HUES64 (cell line): Measurements from ENCODE around the gene BCL11B.

Experiments used
- H3K27ac ChIP-seq: 2 replicates; pipeline ENCODE4 v1.7.0; 2013; ENCODE audit warnings: low read depth, low read length, inconsistent platforms
- H3K27me3 ChIP-seq: 2 replicates; pipeline ENCODE4 v1.6.1; 2013; ENCODE audit warnings: mild to moderate bottlenecking, low read length; ENCODE audit not compliant: insufficient read depth
- H3K36me3 ChIP-seq: 2 replicates; pipeline ENCODE4 v1.6.1; 2013; ENCODE audit warnings: mild to moderate bottlenecking, low read length; ENCODE audit not compliant: insufficient read depth
- H3K4me1 ChIP-seq: 2 replicates; pipeline ENCODE4 v1.6.1; 2013; ENCODE audit warnings: mild to moderate bottlenecking, low read length, moderate library complexity; ENCODE audit not compliant: insufficient read depth
- H3K4me3 ChIP-seq: 2 replicates; pipeline ENCODE4 v1.5.1; 2013; ENCODE audit warnings: mild to moderate bottlenecking, low read length, moderate library complexity
- H3K9ac ChIP-seq: 2 replicates; pipeline ENCODE4 v1.6.1; 2013; ENCODE audit warnings: mild to moderate bottlenecking, low read depth, low read length
- H3K9me3 ChIP-seq: 2 replicates; pipeline ENCODE4 v1.6.1; 2013; ENCODE audit warnings: low read depth, low read length; ENCODE audit not compliant: insufficient read depth
- WGBS: fragments of 150-250, 120-280 bp; methylation state at CpG from one replicate; pipeline ENCODE4 v1.1.7; 2013; ENCODE audit warnings: missing lambda C conversion rate; 5-methylcytosine and 5-hydroxymethylcytosine counted together

BCL11B gene

DNA sequence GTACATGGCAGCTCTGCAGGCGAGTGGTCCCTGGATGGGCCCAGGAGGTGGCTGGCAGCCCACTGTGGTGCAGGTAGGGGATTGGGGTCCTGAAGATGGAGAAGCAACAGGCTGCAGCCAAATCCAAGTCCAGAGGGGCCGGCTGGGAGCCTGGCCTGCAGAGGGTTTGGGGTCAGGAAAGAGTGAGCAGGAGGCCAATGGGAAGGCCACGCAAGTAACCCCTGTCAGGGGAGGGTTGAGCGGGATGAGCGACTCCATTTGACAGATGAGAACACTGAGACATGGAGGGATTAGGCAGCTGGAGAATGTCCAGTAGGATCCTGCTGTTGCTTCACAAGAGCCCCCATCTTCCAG is 136.0 kb downstream of the BCL11B start:
- Histone ChIP-seq H3K4me3 (no peak overlapping the region), H3K9me3 (no peaks in the 10 kb centered on the region), H3K9ac (no peak overlapping the region), H3K27ac (no peak overlapping the region), H3K36me3 (no peaks in the 10 kb centered on the region), H3K4me1 (peaks cover 7% of the 10 kb centered on the region), H3K27me3 (no peaks in the 10 kb centered on the region)
- whole genome bisulfite sequencing, result 94% methylated on average over 5 of the region's 5 CpGs

DNA sequence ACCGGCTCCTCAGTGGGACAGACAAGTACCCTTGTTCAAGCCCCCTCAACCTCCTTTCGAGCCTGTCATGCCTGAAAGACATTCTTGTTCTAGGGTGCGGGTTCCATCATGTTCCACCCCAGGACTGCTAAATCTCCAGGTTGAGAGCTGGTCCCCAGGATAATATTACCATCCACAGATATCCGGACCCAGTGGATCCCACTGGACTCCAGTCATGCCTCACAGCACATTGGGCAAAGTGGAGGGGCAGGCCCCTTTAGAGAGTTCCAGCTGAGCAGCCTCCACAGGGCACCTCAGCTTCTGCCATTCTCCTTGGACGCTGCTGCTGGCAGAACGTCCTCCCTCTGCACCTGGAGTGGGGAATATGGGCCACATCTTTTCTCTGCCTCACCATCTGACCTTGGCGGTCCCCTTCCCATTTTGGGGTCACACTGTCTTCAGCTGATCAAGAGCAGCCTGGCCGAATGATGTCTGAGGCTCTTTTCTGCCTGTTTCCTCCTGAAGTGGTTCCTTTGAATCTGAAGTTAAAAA is 137.4 kb downstream of the BCL11B start:
- 93% methylated on average over 8 of the region's 8 CpGs for WGBS
- Histone ChIP-seq H3K27ac (no peak overlapping the region), H3K4me3 (no peak overlapping the region), H3K9ac (no peak overlapping the region), H3K27me3 (no peaks in the 10 kb centered on the region), H3K9me3 (no peaks in the 10 kb centered on the region), H3K36me3 (no peaks in the 10 kb centered on the region), H3K4me1 (peaks cover 7% of the 10 kb centered on the region)

DNA sequence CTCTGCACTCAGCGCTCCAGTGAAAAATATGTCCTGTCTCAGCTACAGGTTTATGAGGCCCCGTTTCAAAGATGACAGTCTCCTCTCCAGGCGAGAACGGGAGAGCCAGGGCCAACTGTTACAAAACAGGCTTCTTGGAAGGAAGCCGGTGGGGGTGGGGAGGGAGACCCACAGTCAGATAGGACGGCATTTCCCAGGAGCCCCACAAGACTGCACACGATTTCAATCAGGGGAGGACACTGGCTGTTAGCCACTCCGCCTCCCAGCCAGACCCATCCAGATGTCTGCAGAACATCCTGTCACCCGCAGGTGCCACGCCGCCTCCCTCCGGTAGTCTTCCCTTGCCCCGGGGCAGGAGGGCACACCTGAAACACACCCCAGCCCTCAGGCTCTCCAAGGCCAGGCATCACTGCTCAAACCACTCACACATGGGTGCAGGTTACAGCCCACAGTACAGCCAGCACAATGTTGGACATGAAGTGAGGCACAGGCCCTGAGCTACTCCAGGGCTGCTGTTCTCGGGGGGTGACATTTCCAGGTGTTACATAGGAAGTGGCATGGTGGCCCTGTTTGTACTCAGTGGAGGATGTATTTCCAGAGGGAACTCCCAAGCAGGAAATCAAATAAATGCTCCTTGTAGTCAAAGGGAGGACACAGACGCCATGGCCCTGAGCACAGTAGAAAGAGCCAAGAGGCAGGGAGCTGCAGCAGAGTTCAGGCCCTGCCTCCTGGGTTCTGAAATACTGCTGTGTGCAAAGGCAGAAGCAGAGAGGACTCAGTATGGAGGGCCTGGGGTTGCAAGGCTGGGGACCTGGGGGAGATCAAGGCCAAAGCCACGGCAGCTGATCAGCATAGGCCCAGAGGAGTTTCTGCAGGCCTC is 138.1 kb downstream of the BCL11B start:
- WGBS, result 84% methylated on average over 16 of the region's 16 CpGs
- no peaks in the 10 kb centered on the region for H3K27me3 ChIP-seq
- H3K27ac ChIP-seq, result no peak overlapping the region

DNA sequence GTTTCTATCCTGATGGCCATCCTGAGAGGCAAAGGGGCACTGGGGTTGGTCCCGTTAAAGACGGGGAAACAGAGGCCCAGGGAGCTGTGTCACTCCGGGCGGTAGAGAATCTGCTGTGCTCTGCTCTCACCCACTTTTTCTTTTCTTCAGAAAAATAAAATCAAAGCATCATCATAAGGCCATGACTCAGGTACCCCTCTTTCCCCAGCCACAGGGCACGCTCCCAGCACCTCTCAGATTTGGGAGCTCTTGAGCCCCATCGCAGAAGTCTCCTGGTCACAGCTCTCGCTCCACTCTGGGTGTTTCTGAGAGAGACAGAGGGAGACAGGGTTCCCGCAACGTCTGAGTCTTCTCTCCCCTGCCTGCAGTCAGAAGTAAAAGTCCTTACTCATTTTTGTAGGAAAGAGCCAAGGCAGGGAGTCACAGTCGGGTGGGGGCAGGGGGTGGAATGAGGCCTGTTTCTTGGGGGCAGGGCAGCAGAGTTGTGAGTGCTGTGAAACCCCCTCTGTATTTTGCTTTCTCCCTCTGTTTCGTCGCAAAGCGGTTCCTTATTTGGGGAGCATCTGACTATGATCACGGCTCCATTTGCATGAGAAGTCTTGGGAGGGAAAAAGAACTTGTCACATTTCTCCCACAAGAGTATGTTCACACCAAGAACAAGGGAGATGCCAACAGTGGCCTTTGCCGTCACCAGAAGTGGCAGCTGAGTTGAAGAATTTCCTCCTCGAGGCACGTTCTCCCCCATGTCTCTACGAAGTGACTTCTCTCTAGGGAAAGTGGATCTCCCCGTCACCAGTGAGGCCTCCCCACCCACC is 139.0 kb downstream of the BCL11B start:
- Histone ChIP-seq H3K27me3 (no peaks in the 10 kb centered on the region), H3K9ac (peak overlapping the region; percentile 15; the same call in 1 of the 2 replicates), H3K27ac (no peak overlapping the region), H3K9me3 (no peaks in the 10 kb centered on the region), H3K4me1 (peaks cover 7% of the 10 kb centered on the region), H3K4me3 (no peak overlapping the region), H3K36me3 (no peaks in the 10 kb centered on the region)
- 65% methylated on average over 19 of the region's 19 CpGs for WGBS

More for the DNA sequence above, 138.1 kb downstream of the BCL11B start:
- peaks cover 7% of the 10 kb centered on the region for H3K4me1 ChIP-seq
- no peak overlapping the region for H3K4me3 ChIP-seq
- H3K36me3 ChIP-seq, result no peaks in the 10 kb centered on the region
- H3K9me3 ChIP-seq, result no peaks in the 10 kb centered on the region
- H3K9ac ChIP-seq, result no peak overlapping the region

DNA sequence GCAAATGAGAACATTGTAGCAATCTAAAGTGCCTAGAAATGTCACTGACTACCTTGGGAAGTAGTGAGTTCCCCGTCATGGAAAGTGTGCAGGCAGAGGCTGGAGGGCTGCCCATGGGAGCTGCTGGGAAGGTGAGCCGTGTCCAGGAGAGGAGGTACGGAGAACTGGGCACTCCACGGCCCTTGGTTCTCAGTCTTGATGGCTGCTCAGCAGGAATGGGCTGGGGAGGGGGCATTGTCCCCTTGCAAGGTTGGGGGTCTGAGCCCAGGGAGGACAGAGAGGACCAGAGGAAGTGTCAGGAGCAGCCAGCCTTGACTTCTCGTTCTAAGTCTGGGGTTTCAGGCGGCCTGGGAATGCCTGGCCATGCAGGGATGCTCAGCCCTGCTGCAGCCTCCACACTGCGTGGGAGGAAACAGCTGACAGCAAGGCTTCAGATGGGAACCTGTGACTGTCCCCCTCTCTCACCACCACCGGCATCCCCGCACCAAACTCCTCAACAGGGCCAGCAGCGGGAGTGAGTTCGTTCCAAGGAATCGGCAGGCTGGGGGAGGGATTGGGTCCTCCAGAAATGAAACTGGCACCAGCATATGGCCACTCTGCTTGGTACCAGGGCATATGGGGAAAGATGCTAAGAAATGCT is 140.2 kb downstream of the BCL11B start:
- no peaks in the 10 kb centered on the region for H3K27me3 ChIP-seq
- no peak overlapping the region for H3K9ac ChIP-seq
- H3K36me3 ChIP-seq, result no peaks in the 10 kb centered on the region
- H3K9me3 ChIP-seq, result no peaks in the 10 kb centered on the region
- H3K4me1 ChIP-seq, result peaks cover 11% of the 10 kb centered on the region
- no peak overlapping the region for H3K27ac ChIP-seq
- WGBS, result 92% methylated on average over 12 of the region's 12 CpGs
- H3K4me3 ChIP-seq, result no peak overlapping the region

DNA sequence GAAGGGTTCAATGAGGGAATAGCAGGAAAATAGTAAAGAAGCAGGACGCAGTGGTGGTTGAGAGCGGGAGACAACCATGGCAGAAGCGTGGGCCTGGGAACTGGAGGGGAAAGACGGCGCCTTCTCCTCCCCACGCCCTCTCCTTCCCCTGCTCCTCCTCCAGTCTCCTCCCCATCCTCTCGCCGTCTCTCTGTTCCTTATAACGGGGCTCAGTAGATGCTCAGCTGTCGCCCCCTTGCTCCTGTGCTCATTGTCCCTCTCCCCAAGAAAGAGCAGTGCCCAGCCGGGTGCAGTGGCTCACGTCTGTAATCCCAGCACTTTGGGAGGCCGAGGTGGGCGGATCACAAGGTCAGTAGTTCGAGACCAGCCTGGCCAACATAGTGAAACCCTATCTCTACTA is 142.0 kb downstream of the BCL11B start:
- H3K9me3 ChIP-seq, result no peaks in the 10 kb centered on the region
- 90% methylated on average over 15 of the region's 15 CpGs for WGBS
- peaks cover 11% of the 10 kb centered on the region for H3K4me1 ChIP-seq
- H3K4me3 ChIP-seq, result no peak overlapping the region
- H3K27me3 ChIP-seq, result no peaks in the 10 kb centered on the region
- no peaks in the 10 kb centered on the region for H3K36me3 ChIP-seq
- no peak overlapping the region for H3K27ac ChIP-seq
- H3K9ac ChIP-seq, result no peak overlapping the region

DNA sequence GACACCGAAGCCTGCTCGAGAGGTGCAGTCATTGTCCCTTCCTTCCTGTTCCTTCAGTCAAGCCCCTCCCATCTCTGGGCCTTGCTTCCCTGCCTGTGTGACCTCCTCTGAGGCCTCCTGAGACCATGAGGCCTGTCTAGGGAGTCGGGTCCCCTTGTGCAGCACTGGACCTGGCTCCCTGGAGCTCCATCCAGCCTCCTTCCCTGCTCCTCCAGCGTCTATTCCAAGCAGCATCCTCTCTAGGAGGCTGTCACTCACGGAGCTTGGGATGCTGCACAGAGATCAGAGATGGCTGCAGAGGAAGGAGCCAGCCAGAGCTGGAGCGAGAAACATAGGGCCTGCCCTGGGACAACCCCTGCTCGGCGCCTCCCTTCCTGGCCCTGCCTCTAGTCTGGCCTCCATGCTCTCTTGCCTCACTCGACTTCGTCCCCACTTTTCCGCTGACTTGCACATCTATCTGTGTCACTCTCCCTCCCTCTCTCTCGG is 142.7 kb downstream of the BCL11B start:
- Histone ChIP-seq H3K4me3 (no peak overlapping the region), H3K27ac (no peak overlapping the region), H3K9me3 (no peaks in the 10 kb centered on the region), H3K4me1 (peaks cover 11% of the 10 kb centered on the region), H3K27me3 (no peaks in the 10 kb centered on the region), H3K36me3 (no peaks in the 10 kb centered on the region), H3K9ac (no peak overlapping the region)
- WGBS, result 89% methylated on average over 12 of the region's 12 CpGs

DNA sequence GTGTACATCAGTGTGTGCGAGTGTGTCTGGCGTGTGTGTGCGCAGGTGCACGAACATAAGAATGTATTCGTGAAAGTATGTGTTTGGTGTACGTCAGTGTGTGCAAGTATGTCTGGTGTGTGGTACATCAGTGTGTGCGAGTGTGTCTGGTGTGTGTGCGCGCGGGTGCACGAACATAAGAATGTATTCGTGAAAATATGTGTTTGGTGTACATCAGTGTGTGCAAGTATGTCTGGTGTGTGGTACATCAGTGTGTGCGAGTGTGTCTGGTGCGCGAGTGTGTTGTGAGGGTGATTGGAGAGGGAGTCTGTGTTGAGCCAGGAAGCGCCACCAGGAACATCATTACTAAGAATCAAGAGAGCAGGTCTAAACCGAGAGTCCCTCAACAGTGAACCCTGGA is 143.8 kb downstream of the BCL11B start:
- H3K27ac ChIP-seq, result no peak overlapping the region
- H3K9ac ChIP-seq, result no peak overlapping the region
- H3K9me3 ChIP-seq, result no peaks in the 10 kb centered on the region
- H3K4me1 ChIP-seq, result peaks cover 9% of the 10 kb centered on the region
- no peaks in the 10 kb centered on the region for H3K36me3 ChIP-seq
- H3K4me3 ChIP-seq, result no peak overlapping the region
- 95% methylated on average over 17 of the region's 17 CpGs for WGBS
- H3K27me3 ChIP-seq, result no peaks in the 10 kb centered on the region

DNA sequence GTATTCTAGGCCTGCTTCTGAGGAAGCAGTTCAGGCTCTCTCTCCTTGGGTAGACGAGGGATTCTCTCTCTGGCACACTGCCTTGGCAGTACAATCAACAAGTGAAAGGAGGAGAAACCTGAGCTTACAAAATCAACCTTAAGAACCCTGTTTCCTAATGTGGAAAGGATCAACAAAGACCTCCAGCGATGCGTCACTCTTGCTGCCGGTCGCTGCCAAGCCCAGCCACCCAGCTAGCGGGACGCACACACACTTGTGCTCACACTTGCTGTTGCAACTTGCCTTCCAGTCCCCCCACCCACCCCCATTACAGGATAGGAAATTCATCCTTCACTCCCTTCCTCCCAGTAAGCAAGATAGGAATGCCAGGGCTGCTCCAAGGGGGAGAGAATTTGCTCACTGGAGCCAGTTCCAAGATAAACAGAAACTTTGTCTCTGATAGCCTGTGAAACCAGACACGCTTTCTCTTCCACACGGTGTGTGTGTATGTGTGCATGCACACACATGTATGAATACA is 144.3 kb downstream of the BCL11B start:
- H3K4me1 ChIP-seq, result peaks cover 4% of the 10 kb centered on the region; the same call in 1 of the 2 replicates
- H3K27ac ChIP-seq, result no peak overlapping the region; the same call in 1 of the 2 replicates
- WGBS, result 57% methylated on average over 9 of the region's 9 CpGs
- no peaks in the 10 kb centered on the region for H3K9me3 ChIP-seq
- H3K4me3 ChIP-seq, result no peak overlapping the region
- H3K36me3 ChIP-seq, result no peaks in the 10 kb centered on the region
- no peak overlapping the region for H3K9ac ChIP-seq
- no peaks in the 10 kb centered on the region for H3K27me3 ChIP-seq

DNA sequence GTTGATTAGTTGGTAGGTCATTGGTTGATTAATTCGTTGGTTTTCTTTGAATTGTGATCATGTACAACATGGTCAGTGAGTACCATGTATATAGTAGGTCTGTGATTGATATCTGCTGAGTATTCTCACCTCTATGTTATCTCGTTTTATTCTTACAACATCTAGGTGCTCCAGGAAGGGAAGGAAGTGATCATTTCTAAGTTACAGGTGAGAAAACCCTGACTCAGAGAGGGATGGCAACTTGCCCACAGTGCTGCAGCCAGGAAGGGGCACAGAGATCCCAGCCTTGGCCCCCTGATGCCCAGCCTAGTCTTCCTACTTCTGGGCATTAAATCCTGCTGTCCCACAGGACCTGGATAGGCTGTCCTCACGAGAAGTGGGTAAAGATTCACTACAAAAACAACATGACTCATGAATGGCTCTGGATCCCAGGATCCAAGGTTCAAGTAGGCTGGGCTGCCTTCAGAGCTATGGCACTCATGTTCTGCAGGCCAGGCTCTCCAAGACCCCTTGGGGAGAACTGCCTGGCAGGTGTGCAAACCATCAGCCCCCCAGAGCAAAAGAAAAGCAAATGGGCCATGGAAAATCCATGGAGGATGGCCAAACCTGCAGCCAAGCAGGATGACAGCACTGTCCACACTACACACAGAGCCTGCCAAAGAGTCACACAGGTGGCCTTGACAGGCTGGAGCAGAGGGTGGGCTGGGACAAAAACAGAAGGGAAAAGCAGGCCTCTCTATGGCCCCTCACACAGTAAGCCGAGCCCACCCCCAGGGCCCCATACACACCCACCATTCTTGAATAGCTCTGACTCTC is 146.2 kb downstream of the BCL11B start:
- H3K4me3 ChIP-seq, result no peak overlapping the region
- H3K9ac ChIP-seq, result no peak overlapping the region
- H3K27ac ChIP-seq, result no peak overlapping the region
- no peaks in the 10 kb centered on the region for H3K9me3 ChIP-seq
- 92% methylated on average over 4 of the region's 4 CpGs for WGBS
- 0 out of 2 replicates have a peak, but pooled peaks cover 3% of the 10 kb centered on the region for H3K4me1 ChIP-seq
- no peaks in the 10 kb centered on the region for H3K27me3 ChIP-seq
- H3K36me3 ChIP-seq, result no peaks in the 10 kb centered on the region
